Measurements from ENCODE around the gene KCNQ1.

- TF ChIP-seq CTCF (IDR thresholded peaks at IDR 0.05): no peak
- no peak for TF ChIP-seq POLR2AphosphoS5 (IDR thresholded peaks at IDR 0.05; ENCODE audit: insufficient read depth in 1 of 2, low read depth in 1 of 2)
- no peak for TF ChIP-seq POLR2A (IDR thresholded peaks at IDR 0.05)
These were observed 124.5 kb downstream of the KCNQ1 start for GRCh38 chr11:2569321-2569721.
